ENCODE measurements around the gene NBEA. TPM values are rescaled to one million over a fixed set of nuclear protein-coding genes. Genes with fewer than 3 reads are reported as not detected.
A peak's percentile ranks its signal among the peaks of the same experiment; 100 is the strongest.
"Not testable (repeated sequence)": the region's sequence is repeated elsewhere in the genome, so short reads cannot be mapped to it uniquely, and the experiment has no call there.

Gene NBEA
- polyA plus RNA-seq (2013, experiment 1 of 2), result 7.6 TPM
- 6.7 TPM for polyA plus RNA-seq (2013, experiment 2 of 2)

GRCh38 chr13:34941835-34942731, at the start of gene NBEA:
Gene NBEA, plus strand, starts transcription at chr13:34942270. Its CDS starts 551 bp downstream, at chr13:34942821.
- no peaks in the 10 kb centered on the region for H3K36me3 ChIP-seq (ENCODE audit: control insufficient read depth, insufficient read depth, low read length)
- peak within 1 kb of the TSS; percentile 73 for H3K4me3 ChIP-seq (ENCODE audit: extremely low read depth, insufficient read depth, low read length, poor library complexity, severe bottlenecking)
- no peaks in the 10 kb centered on the region for H3K9me3 ChIP-seq (ENCODE audit: control insufficient read depth, low read length)
- 0 to 1% methylated on average over 50 to 58 of the region's 76 CpGs for WGBS, 2 experiments (ENCODE audit: insufficient coverage in 2 of 2)
- peak within 1 kb of the TSS; percentile 39 for H3K27ac ChIP-seq (ENCODE audit: low read depth, low read length, severe bottlenecking)
- H3K4me1 ChIP-seq (ENCODE audit: control insufficient read depth, insufficient read depth, low read length, poor library complexity, severe bottlenecking), result no peaks in the 10 kb centered on the region

GRCh38 chr13:34894756-34895155, 47.3 kb upstream of the NBEA start:
- WGBS, 2 experiments (ENCODE audit: insufficient coverage in 2 of 2), result 100% methylated on average over 1 of the region's 3 CpGs; no CpG with 5 or more reads in 1 of the 2 experiments

GRCh38 chr13:34897220-34897619, 44.9 kb upstream of the NBEA start:
- H3K36me3 ChIP-seq (ENCODE audit: control insufficient read depth, insufficient read depth, low read length), result no peaks in the 10 kb centered on the region
- no peaks in the 10 kb centered on the region for H3K4me1 ChIP-seq (ENCODE audit: control insufficient read depth, insufficient read depth, low read length, poor library complexity, severe bottlenecking)
- no peaks in the 10 kb centered on the region for H3K9me3 ChIP-seq (ENCODE audit: control insufficient read depth, low read length)
- 100% methylated on average over 1 to 3 of the region's 3 CpGs for WGBS, 2 experiments (ENCODE audit: insufficient coverage in 2 of 2)
- no peak overlapping the region for H3K27ac ChIP-seq (ENCODE audit: low read depth, low read length, severe bottlenecking)
- H3K4me3 ChIP-seq (ENCODE audit: extremely low read depth, insufficient read depth, low read length, poor library complexity, severe bottlenecking), result no peak overlapping the region

More at GRCh38 chr13:34894756-34895155, 47.3 kb upstream of the NBEA start:
- Histone ChIP-seq H3K27ac (ENCODE audit: low read depth, low read length, severe bottlenecking) (no peak overlapping the region), H3K4me1 (ENCODE audit: control insufficient read depth, insufficient read depth, low read length, poor library complexity, severe bottlenecking) (no peaks in the 10 kb centered on the region), H3K36me3 (ENCODE audit: control insufficient read depth, insufficient read depth, low read length) (no peaks in the 10 kb centered on the region), H3K4me3 (ENCODE audit: extremely low read depth, insufficient read depth, low read length, poor library complexity, severe bottlenecking) (no peak overlapping the region), H3K9me3 (ENCODE audit: control insufficient read depth, low read length) (no peaks in the 10 kb centered on the region)

- Histone ChIP-seq H3K4me3 (ENCODE audit: extremely low read depth, insufficient read depth, low read length, poor library complexity, severe bottlenecking) (no peak overlapping the region), H3K4me1 (ENCODE audit: control insufficient read depth, insufficient read depth, low read length, poor library complexity, severe bottlenecking) (no peaks in the 10 kb centered on the region), H3K9me3 (ENCODE audit: control insufficient read depth, low read length) (no peaks in the 10 kb centered on the region), H3K27ac (ENCODE audit: low read depth, low read length, severe bottlenecking) (no peak overlapping the region), H3K36me3 (ENCODE audit: control insufficient read depth, insufficient read depth, low read length) (no peaks in the 10 kb centered on the region)
- WGBS, 2 experiments (ENCODE audit: insufficient coverage in 2 of 2), result 0% methylated on average over 1 of the region's 6 CpGs; no CpG with 5 or more reads in 1 of the 2 experiments
These were observed 42.2 kb upstream of the NBEA start for GRCh38 chr13:34899888-34900287.

GRCh38 chr13:34900288-34900739, 41.8 kb upstream of the NBEA start:
- Histone ChIP-seq H3K4me3 (ENCODE audit: extremely low read depth, insufficient read depth, low read length, poor library complexity, severe bottlenecking) (no peak overlapping the region), H3K36me3 (ENCODE audit: control insufficient read depth, insufficient read depth, low read length) (no peaks in the 10 kb centered on the region), H3K4me1 (ENCODE audit: control insufficient read depth, insufficient read depth, low read length, poor library complexity, severe bottlenecking) (no peaks in the 10 kb centered on the region), H3K9me3 (ENCODE audit: control insufficient read depth, low read length) (no peaks in the 10 kb centered on the region), H3K27ac (ENCODE audit: low read depth, low read length, severe bottlenecking) (no peak overlapping the region)
- 0% methylated on average over 1 of the region's 2 CpGs; no CpG with 5 or more reads in 1 of the 2 experiments for WGBS, 2 experiments (ENCODE audit: insufficient coverage in 2 of 2)

- 62 to 74% methylated on average over 4 to 5 of the region's 5 CpGs for WGBS, 2 experiments (ENCODE audit: insufficient coverage in 2 of 2)
- Histone ChIP-seq H3K4me3 (ENCODE audit: extremely low read depth, insufficient read depth, low read length, poor library complexity, severe bottlenecking) (no peak overlapping the region), H3K27ac (ENCODE audit: low read depth, low read length, severe bottlenecking) (no peak overlapping the region), H3K4me1 (ENCODE audit: control insufficient read depth, insufficient read depth, low read length, poor library complexity, severe bottlenecking) (no peaks in the 10 kb centered on the region), H3K9me3 (ENCODE audit: control insufficient read depth, low read length) (no peaks in the 10 kb centered on the region), H3K36me3 (ENCODE audit: control insufficient read depth, insufficient read depth, low read length) (no peaks in the 10 kb centered on the region)
These were observed 40.5 kb upstream of the NBEA start for GRCh38 chr13:34901572-34901971.

GRCh38 chr13:34911159-34911558, 30.9 kb upstream of the NBEA start:
- Histone ChIP-seq H3K36me3 (ENCODE audit: control insufficient read depth, insufficient read depth, low read length) (no peaks in the 10 kb centered on the region), H3K4me1 (ENCODE audit: control insufficient read depth, insufficient read depth, low read length, poor library complexity, severe bottlenecking) (peaks cover 8% of the 10 kb centered on the region), H3K27ac (ENCODE audit: low read depth, low read length, severe bottlenecking) (no peak overlapping the region), H3K9me3 (ENCODE audit: control insufficient read depth, low read length) (no peaks in the 10 kb centered on the region), H3K4me3 (ENCODE audit: extremely low read depth, insufficient read depth, low read length, poor library complexity, severe bottlenecking) (no peak overlapping the region)
- 100% methylated on average over 1 of the region's 2 CpGs; no CpG with 5 or more reads in 1 of the 2 experiments for WGBS, 2 experiments (ENCODE audit: insufficient coverage in 2 of 2)

GRCh38 chr13:34913040-34913439, 29.0 kb upstream of the NBEA start:
- 58 to 70% methylated on average over 5 to 6 of the region's 6 CpGs for WGBS, 2 experiments (ENCODE audit: insufficient coverage in 2 of 2)
- Histone ChIP-seq H3K36me3 (ENCODE audit: control insufficient read depth, insufficient read depth, low read length) (no peaks in the 10 kb centered on the region), H3K9me3 (ENCODE audit: control insufficient read depth, low read length) (no peaks in the 10 kb centered on the region)

GRCh38 chr13:34914416-34914815, 27.7 kb upstream of the NBEA start:
- H3K4me1 ChIP-seq (ENCODE audit: control insufficient read depth, insufficient read depth, low read length, poor library complexity, severe bottlenecking), result peaks cover 8% of the 10 kb centered on the region
- no peaks in the 10 kb centered on the region for H3K9me3 ChIP-seq (ENCODE audit: control insufficient read depth, low read length)
- H3K4me3 ChIP-seq (ENCODE audit: extremely low read depth, insufficient read depth, low read length, poor library complexity, severe bottlenecking), result no peak overlapping the region
- no peaks in the 10 kb centered on the region for H3K36me3 ChIP-seq (ENCODE audit: control insufficient read depth, insufficient read depth, low read length)
- H3K27ac ChIP-seq (ENCODE audit: low read depth, low read length, severe bottlenecking), result no peak overlapping the region
- WGBS, 2 experiments (ENCODE audit: insufficient coverage in 2 of 2), result 10% methylated on average over 2 of the region's 2 CpGs

More at GRCh38 chr13:34913040-34913439, 29.0 kb upstream of the NBEA start:
- no peak overlapping the region for H3K27ac ChIP-seq (ENCODE audit: low read depth, low read length, severe bottlenecking)
- peaks cover 8% of the 10 kb centered on the region for H3K4me1 ChIP-seq (ENCODE audit: control insufficient read depth, insufficient read depth, low read length, poor library complexity, severe bottlenecking)
- no peak overlapping the region for H3K4me3 ChIP-seq (ENCODE audit: extremely low read depth, insufficient read depth, low read length, poor library complexity, severe bottlenecking)

GRCh38 chr13:34926508-34926907, 15.6 kb upstream of the NBEA start:
- no peaks in the 10 kb centered on the region for H3K4me1 ChIP-seq (ENCODE audit: control insufficient read depth, insufficient read depth, low read length, poor library complexity, severe bottlenecking)
- no CpG with 5 or more reads among the region's 1 CpG for WGBS, 2 experiments (ENCODE audit: insufficient coverage in 2 of 2)
- no peak overlapping the region for H3K4me3 ChIP-seq (ENCODE audit: extremely low read depth, insufficient read depth, low read length, poor library complexity, severe bottlenecking)

GRCh38 chr13:34928676-34929075, 13.4 kb upstream of the NBEA start:
- H3K4me1 ChIP-seq (ENCODE audit: control insufficient read depth, insufficient read depth, low read length, poor library complexity, severe bottlenecking); H3K4me3 ChIP-seq (ENCODE audit: extremely low read depth, insufficient read depth, low read length, poor library complexity, severe bottlenecking); H3K27ac ChIP-seq (ENCODE audit: low read depth, low read length, severe bottlenecking); H3K9me3 ChIP-seq (ENCODE audit: control insufficient read depth, low read length); H3K36me3 ChIP-seq (ENCODE audit: control insufficient read depth, insufficient read depth, low read length): not testable (repeated sequence)
- 92% methylated on average over 1 of the region's 1 CpG; no CpG with 5 or more reads in 1 of the 2 experiments for WGBS, 2 experiments (ENCODE audit: insufficient coverage in 2 of 2)

More at GRCh38 chr13:34926508-34926907, 15.6 kb upstream of the NBEA start:
- H3K27ac ChIP-seq (ENCODE audit: low read depth, low read length, severe bottlenecking), result no peak overlapping the region
- no peaks in the 10 kb centered on the region for H3K36me3 ChIP-seq (ENCODE audit: control insufficient read depth, insufficient read depth, low read length)
- no peaks in the 10 kb centered on the region for H3K9me3 ChIP-seq (ENCODE audit: control insufficient read depth, low read length)
